MM.1S (cell line): ENCODE results near the gene TIMP1.

ENCODE experiments used
- DNase-seq: peaks from one replicate; pipeline ENCODE4 v3.0.0-alpha.2; 2015
- H2AFZ ChIP-seq: fragments of 300-600 bp; sonication (generic); 2 replicates; pipeline ENCODE4 v1.6.0; 2016; ENCODE audit warnings: antibody characterized with exemption, low read length
- H3F3A ChIP-seq: fragments of 300-600 bp; sonication (generic); 2 replicates; pipeline ENCODE4 v1.6.1; 2016; ENCODE audit warnings: mild to moderate bottlenecking, antibody characterized with exemption, low read length, moderate library complexity, mixed read lengths; ENCODE audit not compliant: insufficient read depth
- H3K27ac ChIP-seq: fragments of 300-600 bp; sonication (generic); 2 replicates; pipeline ENCODE4 v1.5.1; 2016; ENCODE audit warnings: mild to moderate bottlenecking, low read length
- H3K27me3 ChIP-seq: fragments of 300-600 bp; sonication (generic); replicated peaks from 2 replicates; pipeline ENCODE4 v1.6.0; 2016; ENCODE audit warnings: low read length; ENCODE audit not compliant: insufficient read depth
- H3K36me3 ChIP-seq: fragments of 300-600 bp; sonication (generic); replicated peaks from 2 replicates; pipeline ENCODE4 v1.6.1; 2016; ENCODE audit warnings: mild to moderate bottlenecking, low read length, mixed read lengths; ENCODE audit not compliant: insufficient read depth
- H3K4me1 ChIP-seq: fragments of 300-600 bp; sonication (generic); 2 replicates; pipeline ENCODE4 v1.6.1; 2016; ENCODE audit warnings: low read length, mixed read lengths
- H3K4me2 ChIP-seq: fragments of 300-600 bp; sonication (generic); 2 replicates; pipeline ENCODE4 v1.6.0; 2016; ENCODE audit warnings: low read depth, low read length
- H3K4me3 ChIP-seq: fragments of 300-600 bp; sonication (generic); 2 replicates; pipeline ENCODE4 v1.5.1; 2016; ENCODE audit warnings: low read length, mixed read lengths
- H3K79me2 ChIP-seq: fragments of 300-600 bp; sonication (generic); 2 replicates; pipeline ENCODE4 v1.6.1; 2016; ENCODE audit warnings: mixed run types, low read length, mixed read lengths
- H3K9ac ChIP-seq: fragments of 300-600 bp; sonication (generic); 2 replicates; pipeline ENCODE4 v1.6.1; 2016; ENCODE audit warnings: low read length, mixed read lengths
- H3K9me2 ChIP-seq: fragments of 300-600 bp; sonication (generic); replicated peaks from 2 replicates; pipeline ENCODE4 v1.6.1; 2016; ENCODE audit warnings: mild to moderate bottlenecking, low read length, mixed read lengths; ENCODE audit not compliant: insufficient read depth
- H3K9me3 ChIP-seq: fragments of 300-600 bp; sonication (generic); replicated peaks from 2 replicates; pipeline ENCODE4 v1.6.1; 2016; ENCODE audit warnings: mild to moderate bottlenecking, low read length, mixed read lengths; ENCODE audit not compliant: insufficient read depth
- H4K20me1 ChIP-seq: fragments of 300-600 bp; sonication (generic); 2 replicates; pipeline ENCODE4 v1.6.1; 2016; ENCODE audit warnings: mild to moderate bottlenecking, low read length, moderate library complexity, mixed read lengths; ENCODE audit not compliant: insufficient read depth
- CTCF ChIP-seq: fragments of 300-600 bp; sonication (generic); IDR thresholded peaks from 2 replicates; pipeline ENCODE4 v1.5.1; 2016; ENCODE audit warnings: antibody characterized with exemption, low read length, mixed read lengths
- EZH2 ChIP-seq: fragments of 300-600 bp; sonication (generic); optimal IDR thresholded peaks from 2 replicates; pipeline ENCODE3; 2017; ENCODE audit warnings: low read depth, mild to moderate bottlenecking, antibody characterized with exemption, low read length, mixed read lengths
- EZH2phosphoT487 ChIP-seq: fragments of 300-600 bp; sonication (generic); IDR thresholded peaks from 2 replicates; pipeline ENCODE4 v1.6.1; 2018; ENCODE audit warnings: antibody characterized with exemption, low read length

The TIMP1 gene

GRCh38 chrX:47581731-47582647, at the start of gene TIMP1:
Gene TIMP1, plus strand, starts transcription at chrX:47582436. Its CDS starts 980 bp downstream, at chrX:47583416.
- H3F3A ChIP-seq = no peaks in the 10 kb centered on the region
- no peaks in the 10 kb centered on the region for H3K9me3 ChIP-seq
- no peaks in the 10 kb centered on the region for H3K79me2 ChIP-seq
- H3K9me2 ChIP-seq = no peaks in the 10 kb centered on the region
- 0 out of 2 replicates have a peak, but pooled peaks cover 5% of the 10 kb centered on the region for H3K4me1 ChIP-seq
- peak within 1 kb of the TSS; percentile 62 for H2AFZ ChIP-seq
- H4K20me1 ChIP-seq = no peaks in the 10 kb centered on the region
- H3K27me3 ChIP-seq = no peaks in the 10 kb centered on the region
- H3K4me3 ChIP-seq = peak within 1 kb of the TSS; percentile 48
- no peaks in the 10 kb centered on the region for H3K36me3 ChIP-seq
- H3K9ac ChIP-seq = peak within 1 kb of the TSS; percentile 41; the same call in 1 of the 2 replicates
- TF ChIP-seq EZH2 (no peak), EZH2phosphoT487 (no peak), CTCF (no peak)
- H3K4me2 ChIP-seq = peak within 1 kb of the TSS; percentile 61
- DNase-seq = peak; percentile 80
- no peak within 1 kb of the TSS for H3K27ac ChIP-seq

DNA sequence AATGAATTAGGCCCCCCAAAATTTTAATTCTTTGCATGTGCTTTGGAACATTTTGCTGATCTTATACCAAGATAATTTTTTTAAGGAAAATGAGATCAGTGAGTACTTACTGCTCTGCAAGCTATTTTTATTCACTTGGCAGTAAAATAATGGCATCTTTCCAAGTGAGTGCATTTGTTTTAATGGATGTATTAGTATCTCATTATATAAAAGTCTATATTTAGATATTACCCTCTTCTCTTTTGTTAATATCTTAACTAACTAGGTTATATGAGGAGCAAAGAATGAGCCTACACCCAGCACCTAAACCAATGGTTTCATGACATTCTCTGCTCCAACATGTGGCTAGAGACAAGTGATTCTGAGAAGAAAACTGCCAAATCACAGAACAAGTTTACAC, 42.4 kb upstream of the TIMP1 start:
- H3K4me2 ChIP-seq = no peak overlapping the region
- H3K9me3 ChIP-seq = no peaks in the 10 kb centered on the region
- DNase-seq = no peak
- H4K20me1 ChIP-seq = no peaks in the 10 kb centered on the region
- no peak overlapping the region for H3K9ac ChIP-seq
- H3K27ac ChIP-seq = no peak overlapping the region
- no peak overlapping the region for H2AFZ ChIP-seq
- no peak overlapping the region for H3K4me3 ChIP-seq
- no peaks in the 10 kb centered on the region for H3K36me3 ChIP-seq
- no peaks in the 10 kb centered on the region for H3K4me1 ChIP-seq
- H3K9me2 ChIP-seq = no peaks in the 10 kb centered on the region
- no peaks in the 10 kb centered on the region for H3K79me2 ChIP-seq
- TF ChIP-seq EZH2 (no peak), EZH2phosphoT487 (no peak), CTCF (no peak)
- H3F3A ChIP-seq = no peaks in the 10 kb centered on the region
- H3K27me3 ChIP-seq = no peaks in the 10 kb centered on the region

GRCh38 chrX:47540754-47541538, 41.3 kb upstream of the TIMP1 start:
- H3K27ac ChIP-seq = no peak overlapping the region
- no peaks in the 10 kb centered on the region for H3K9me3 ChIP-seq
- H3K4me1 ChIP-seq = no peaks in the 10 kb centered on the region
- no peaks in the 10 kb centered on the region for H4K20me1 ChIP-seq
- 0 out of 2 replicates have a peak overlapping the region, but pooled peaks have one; percentile 27 for H2AFZ ChIP-seq
- no peaks in the 10 kb centered on the region for H3K36me3 ChIP-seq
- H3F3A ChIP-seq = no peaks in the 10 kb centered on the region
- no peak overlapping the region for H3K9ac ChIP-seq
- H3K27me3 ChIP-seq = no peaks in the 10 kb centered on the region
- TF ChIP-seq EZH2phosphoT487 = no peak
- peak; percentile 35 for TF ChIP-seq CTCF
- peak; percentile 32 for DNase-seq
- no peak overlapping the region for H3K4me3 ChIP-seq
- no peaks in the 10 kb centered on the region for H3K9me2 ChIP-seq
- no peaks in the 10 kb centered on the region for H3K79me2 ChIP-seq
- peak overlapping the region; percentile 13; the same call in 1 of the 2 replicates for H3K4me2 ChIP-seq
